HG02759 (cell line): ENCODE data around the gene IRF2.

Experiments
- ATAC-seq: cut with Tn5 transposase; IDR thresholded peaks from one replicate; pipeline ENCODE4 v1.9.1; 2021; ENCODE audit warnings: mild to moderate bottlenecking, moderate library complexity; ENCODE audit not compliant: unreplicated experiment

The IRF2 gene

GRCh38 chr4:184451726-184452125 lies 22.6 kb downstream of the IRF2 start:
- ATAC-seq: no peak

GRCh38 chr4:184450743-184451535 lies 23.4 kb downstream of the IRF2 start:
- no peak for ATAC-seq

- no peak for ATAC-seq
Measured at GRCh38 chr4:184450045-184450444, 24.3 kb downstream of the IRF2 start.

- no peak for ATAC-seq
Measured at GRCh38 chr4:184448821-184449220, 25.5 kb downstream of the IRF2 start.

- ATAC-seq: no peak
Measured at GRCh38 chr4:184448141-184448540, 26.2 kb downstream of the IRF2 start.

- no peak for ATAC-seq
Measured at GRCh38 chr4:184447664-184448063, 26.7 kb downstream of the IRF2 start.

GRCh38 chr4:184446132-184446658 lies 28.2 kb downstream of the IRF2 start:
- ATAC-seq: no peak

GRCh38 chr4:184444953-184445309 lies 29.4 kb downstream of the IRF2 start:
- peak; percentile 57 for ATAC-seq

GRCh38 chr4:184444215-184444952 lies 30.0 kb downstream of the IRF2 start:
- no peak for ATAC-seq

- no peak for ATAC-seq
Measured at GRCh38 chr4:184443318-184443717, 31.0 kb downstream of the IRF2 start.

- ATAC-seq: no peak
Measured at GRCh38 chr4:184442314-184442635, 32.1 kb downstream of the IRF2 start.

GRCh38 chr4:184441461-184442313 lies 32.7 kb downstream of the IRF2 start:
- ATAC-seq: no peak

GRCh38 chr4:184440595-184441358 lies 33.6 kb downstream of the IRF2 start:
- ATAC-seq: no peak

- ATAC-seq: no peak
Measured at GRCh38 chr4:184439856-184440594, 34.3 kb downstream of the IRF2 start.

GRCh38 chr4:184439386-184439785 lies 35.0 kb downstream of the IRF2 start:
- no peak for ATAC-seq

- no peak for ATAC-seq
Measured at GRCh38 chr4:184438375-184438774, 36.0 kb downstream of the IRF2 start.

- no peak for ATAC-seq
Measured at GRCh38 chr4:184437565-184438265, 36.6 kb downstream of the IRF2 start.

- ATAC-seq: no peak
Measured at GRCh38 chr4:184434501-184435066, 39.8 kb downstream of the IRF2 start.

- no peak for ATAC-seq
Measured at GRCh38 chr4:184434021-184434420, 40.3 kb downstream of the IRF2 start.
